NCI-H2029 (cell line): ENCODE data around the gene MED6.

Experiments
- DNase-seq: peaks from one replicate; lab custom pipeline; 2025; lab: John Stamatoyannopoulos, UW

Gene MED6, protein sequence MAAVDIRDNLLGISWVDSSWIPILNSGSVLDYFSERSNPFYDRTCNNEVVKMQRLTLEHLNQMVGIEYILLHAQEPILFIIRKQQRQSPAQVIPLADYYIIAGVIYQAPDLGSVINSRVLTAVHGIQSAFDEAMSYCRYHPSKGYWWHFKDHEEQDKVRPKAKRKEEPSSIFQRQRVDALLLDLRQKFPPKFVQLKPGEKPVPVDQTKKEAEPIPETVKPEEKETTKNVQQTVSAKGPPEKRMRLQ

DNA sequence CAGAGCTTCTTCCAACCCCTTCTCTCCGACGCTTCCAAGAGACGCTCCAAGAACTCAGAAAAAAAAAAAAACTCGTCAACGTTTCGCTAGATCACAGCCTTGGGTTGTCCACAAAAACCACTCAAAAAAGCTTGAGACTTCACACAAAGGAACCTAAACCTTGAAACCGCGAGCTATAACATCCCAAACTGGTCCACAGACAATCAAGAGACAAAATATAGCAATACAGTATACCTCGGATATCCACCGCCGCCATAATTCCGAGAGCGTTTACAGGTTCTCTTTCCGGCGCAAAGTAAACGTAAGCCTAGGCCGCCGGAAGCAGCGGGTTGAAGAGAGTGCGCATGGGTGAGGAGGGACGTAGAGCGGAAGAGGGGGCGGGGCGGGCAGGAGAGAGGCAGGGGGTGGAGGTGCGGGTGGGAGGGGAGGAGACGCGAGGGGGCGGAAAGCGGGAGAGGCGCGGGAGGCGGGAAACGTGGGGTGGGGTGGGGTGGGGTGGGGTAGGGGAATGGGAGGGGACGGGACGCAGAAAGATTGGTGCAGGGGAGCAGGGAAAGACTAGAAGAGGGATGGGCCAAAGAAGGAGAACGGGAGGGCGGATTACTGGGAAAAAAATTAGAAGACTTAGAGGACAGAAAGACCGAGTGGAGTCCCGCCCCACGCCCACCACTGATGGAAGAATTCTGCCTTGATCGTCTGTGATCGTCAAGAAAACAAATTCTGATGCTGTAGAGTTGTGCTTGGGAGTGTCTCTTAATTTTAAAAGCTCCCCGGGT lies at the start of gene MED6:
TSS of gene MED6 (minus strand) at position 274 of the 776 bp plus-strand sequence. CDS start at position 256, 18 bp downstream.
- peak; percentile 75 for DNase-seq

GRCh38 chr14:70649803-70650202 lies 49.3 kb upstream of the MED6 start:
- no peak for DNase-seq

- DNase-seq: no peak
Observed at GRCh38 chr14:70648346-70648745, 47.9 kb upstream of the MED6 start.

DNA sequence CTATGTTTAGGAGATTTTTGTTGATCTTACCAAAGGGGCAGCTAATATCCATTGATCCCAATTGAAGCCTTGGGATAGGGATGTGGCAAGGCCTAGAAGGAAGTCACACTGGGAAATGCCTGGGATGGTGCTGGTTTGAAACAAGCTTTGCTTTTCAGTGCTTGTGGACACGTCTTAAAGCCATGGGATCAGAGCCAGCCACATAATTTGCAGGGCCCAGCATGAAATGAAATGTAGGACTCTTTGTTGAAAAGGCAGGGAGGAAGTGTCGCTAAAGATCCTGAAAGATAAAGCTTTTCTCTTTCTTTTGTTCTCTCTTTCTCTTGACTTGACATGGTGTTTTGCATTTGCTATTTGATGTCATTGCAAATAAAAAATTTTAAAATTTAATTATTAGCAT lies 46.2 kb upstream of the MED6 start:
- DNase-seq: no peak

GRCh38 chr14:70645892-70646291 lies 45.4 kb upstream of the MED6 start:
- DNase-seq: no peak

GRCh38 chr14:70643967-70644366 lies 43.5 kb upstream of the MED6 start:
- DNase-seq: no peak

DNA sequence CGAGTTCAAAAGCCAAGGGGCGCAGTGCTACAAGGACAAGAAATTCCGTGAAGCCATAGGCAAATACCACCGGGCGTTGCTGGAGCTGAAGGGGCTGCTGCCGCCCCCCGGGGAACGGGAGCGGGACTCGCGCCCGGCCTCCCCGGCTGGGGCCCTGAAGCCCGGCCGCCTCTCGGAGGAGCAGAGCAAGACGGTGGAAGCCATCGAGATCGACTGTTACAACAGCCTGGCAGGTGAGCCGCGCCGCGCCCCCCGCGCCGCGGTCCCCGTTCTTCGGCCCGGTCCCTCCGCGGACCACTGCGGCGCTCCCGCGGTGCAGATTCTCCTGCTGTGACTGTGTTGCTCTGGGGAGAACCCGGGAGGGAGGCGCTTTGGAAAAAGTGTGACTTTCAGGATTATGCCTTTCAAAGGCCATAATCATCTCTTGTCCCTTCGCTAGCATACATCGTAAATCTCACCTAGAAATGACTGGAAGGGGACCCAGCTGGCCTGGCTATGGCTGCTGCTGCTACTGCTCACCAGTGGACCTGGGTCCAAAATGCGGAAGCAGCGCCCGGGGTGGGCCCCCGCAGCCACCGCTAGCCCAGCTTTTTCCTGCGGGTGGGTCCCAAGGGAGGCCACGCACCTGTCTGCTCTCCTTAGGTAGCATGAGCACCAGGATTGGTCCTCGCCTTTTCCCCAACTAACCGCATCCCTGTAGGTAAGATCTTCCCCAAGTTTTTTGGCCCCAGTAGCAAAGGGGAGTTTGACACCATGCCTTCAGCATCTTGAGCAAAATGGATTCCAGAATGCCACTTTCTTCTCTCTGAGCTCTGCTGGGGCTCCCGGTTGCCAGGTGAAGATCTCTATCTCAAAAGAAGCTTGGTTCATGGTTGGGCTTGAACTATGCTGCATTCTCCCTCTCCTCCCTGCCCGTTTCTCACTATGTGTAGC lies 42.1 kb upstream of the MED6 start:
- DNase-seq: no peak

DNA sequence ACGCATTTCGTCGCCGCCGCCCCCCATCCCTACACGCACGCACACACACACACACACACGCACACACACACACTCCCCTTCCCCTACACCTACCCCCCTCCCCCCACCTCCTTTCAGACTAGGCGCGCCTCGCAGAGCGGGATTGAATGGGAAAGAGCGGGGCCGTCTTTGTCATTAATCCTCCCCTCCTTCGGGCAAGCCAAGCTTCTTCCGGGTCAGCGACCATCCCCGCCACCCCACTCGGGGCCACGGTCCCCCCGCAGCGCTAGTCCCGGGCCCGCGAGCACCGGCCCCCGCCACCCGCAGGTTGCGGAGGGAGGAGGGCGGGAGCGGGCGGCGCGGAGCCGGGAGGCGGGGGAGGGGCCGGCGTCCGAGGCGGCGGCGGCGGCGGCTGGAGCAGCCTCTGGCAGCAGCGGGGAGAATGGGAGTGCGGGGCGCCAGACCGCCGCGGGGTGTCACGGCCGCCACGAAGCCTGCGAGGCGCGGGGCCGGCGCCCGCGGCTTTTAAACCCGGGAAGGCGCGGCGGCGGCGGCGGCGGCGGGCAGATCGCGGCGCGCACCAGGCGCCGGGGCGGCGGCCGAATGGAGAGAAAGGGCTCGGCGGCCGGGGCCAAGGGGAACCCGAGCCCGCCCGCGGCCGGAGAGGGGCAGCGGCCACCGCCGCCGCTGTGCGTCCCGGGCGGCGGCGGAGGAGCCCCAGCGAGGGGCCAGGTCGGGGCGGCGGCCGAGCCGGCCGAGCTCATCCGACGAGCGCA lies 41.3 kb upstream of the MED6 start, which contains the start of gene TTC9:
TSS of gene TTC9 (plus strand) at position 369 of the 755 bp plus-strand sequence. CDS start at position 583, 214 bp downstream.
- no peak for DNase-seq

GRCh38 chr14:70640938-70641547 lies 40.6 kb upstream of the MED6 start:
- DNase-seq: no peak

DNA sequence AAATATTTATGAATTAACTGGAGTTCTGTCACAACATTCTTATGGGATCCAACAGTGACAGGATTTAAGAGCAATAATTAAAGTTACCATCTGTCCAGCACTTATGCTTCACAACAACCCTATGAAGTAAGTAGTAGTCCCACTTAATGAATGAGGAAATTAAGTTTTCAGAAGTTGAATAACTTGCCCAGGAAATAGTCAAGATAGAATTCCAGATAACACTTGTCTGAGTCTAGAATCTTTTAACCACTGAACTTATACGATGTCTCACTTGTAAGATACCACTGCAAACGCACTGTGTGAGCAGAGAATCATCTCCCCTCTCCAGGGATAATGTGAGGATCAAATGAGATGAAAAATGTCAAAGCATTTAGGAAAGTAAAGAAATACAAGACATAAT lies 38.0 kb upstream of the MED6 start:
- no peak for DNase-seq

- DNase-seq: no peak
Observed at GRCh38 chr14:70635971-70636595, 35.6 kb upstream of the MED6 start.

- DNase-seq: no peak
Observed at GRCh38 chr14:70631948-70632347, 31.5 kb upstream of the MED6 start.

DNA sequence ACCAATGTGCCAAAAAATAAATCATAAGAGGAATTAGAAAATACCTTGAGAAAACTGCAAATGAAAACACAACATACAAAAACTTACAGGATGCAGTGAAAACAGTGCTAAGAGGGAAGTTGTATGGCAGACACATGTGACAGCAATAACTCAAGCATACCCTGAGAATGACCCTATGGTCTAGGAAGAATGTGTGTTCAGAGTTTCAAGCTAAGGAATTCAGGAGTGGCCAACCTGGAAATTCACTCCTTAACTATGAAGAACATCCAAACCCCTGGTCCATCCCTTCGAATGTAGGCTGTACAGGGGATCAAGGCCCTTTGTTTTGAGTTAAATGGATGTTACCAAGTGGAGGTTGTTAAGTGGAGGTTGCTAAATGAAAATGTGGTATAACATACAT lies 24.5 kb upstream of the MED6 start:
- no peak for DNase-seq

GRCh38 chr14:70622111-70622712 lies 21.8 kb upstream of the MED6 start:
- DNase-seq: peak; percentile 3

GRCh38 chr14:70619708-70620107 lies 19.3 kb upstream of the MED6 start:
- DNase-seq: no peak

DNA sequence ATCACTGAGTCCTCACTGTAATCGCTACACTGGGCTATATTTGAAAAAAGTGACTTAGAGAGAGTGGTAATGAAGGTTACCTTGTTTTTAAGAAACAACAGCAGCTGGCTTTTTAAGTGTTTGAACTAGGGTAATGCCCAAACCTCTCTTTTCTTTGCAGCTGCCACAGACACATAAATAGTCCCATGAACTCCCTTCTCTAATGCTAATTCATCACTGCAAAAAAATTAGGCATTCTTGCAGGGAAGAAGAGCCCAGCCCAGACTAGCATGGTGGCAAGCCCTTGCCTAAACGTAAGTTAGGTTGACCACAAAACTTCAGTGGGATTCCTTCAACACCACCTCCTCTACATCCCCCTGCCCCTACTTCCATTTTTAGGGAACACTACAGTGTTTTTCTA lies 17.9 kb upstream of the MED6 start:
- DNase-seq: no peak

GRCh38 chr14:70616646-70617045 lies 16.2 kb upstream of the MED6 start:
- DNase-seq: no peak

DNA sequence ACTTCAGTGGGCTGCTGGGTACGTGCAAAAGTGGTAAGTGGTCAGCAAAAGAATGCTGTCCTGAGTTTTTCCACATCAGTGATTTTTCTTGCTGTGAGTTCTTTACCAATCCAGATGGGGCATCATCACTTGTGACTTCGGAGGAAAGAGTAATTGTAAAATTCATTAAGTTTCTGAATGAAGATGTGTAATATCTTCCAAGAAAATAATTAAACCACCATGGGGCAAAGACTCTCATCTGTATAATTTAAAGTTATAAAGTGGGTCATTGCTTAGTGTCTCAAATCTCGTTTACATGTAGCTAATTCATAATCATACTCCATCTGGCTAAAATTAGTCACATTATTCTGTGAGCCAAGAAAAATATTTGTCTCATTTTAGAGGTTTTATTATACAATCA lies 10.8 kb upstream of the MED6 start:
- no peak for DNase-seq

DNA sequence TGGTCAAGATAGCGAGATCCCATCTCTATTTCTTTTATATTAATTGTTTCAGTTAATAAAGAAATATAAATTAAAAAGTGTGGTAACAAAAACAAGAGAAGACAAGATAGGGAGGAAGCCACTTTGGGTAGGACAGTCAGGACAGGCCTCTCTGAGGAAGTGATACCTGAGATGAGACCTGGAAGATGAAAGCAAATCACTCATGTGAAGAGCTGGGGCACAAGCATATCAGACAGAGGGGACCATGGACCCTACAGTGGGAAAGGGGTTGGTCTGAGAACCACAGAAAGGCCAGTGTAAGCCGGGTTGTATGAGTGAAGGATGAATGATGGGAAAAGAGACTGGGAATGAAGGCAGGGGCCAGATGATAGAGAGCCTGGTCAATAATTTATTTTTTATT lies 1.8 kb upstream of the MED6 start:
- no peak for DNase-seq

GRCh38 chr14:70601162-70601561 lies 707 bp upstream of the MED6 start:
- no peak for DNase-seq
